Measurements from ENCODE around the gene GLI3. TPM values are rescaled to one million over a fixed set of nuclear protein-coding genes. Genes with fewer than 3 reads are reported as not detected.

GLI3 gene
- total and polyA plus RNA-seq, 2 of the 8 experiments (the other 6 are each of a cell fraction or from before 2014, with no cell fraction given): 8.0 to 31.1 TPM

GRCh38 chr7:42207420-42207819 lies 29.6 kb downstream of the GLI3 start (continued):
- no peak for TF ChIP-seq TAF1 (IDR thresholded peaks at IDR 0.05; ENCODE audit: low read depth, low read length)

- Histone ChIP-seq H2BK12ac (ENCODE audit: low read depth, low read length) (no peak overlapping the region), H2BK120ac (replicated peaks; ENCODE audit: low read depth, low read length) (no peak overlapping the region), H4K91ac (replicated peaks; ENCODE audit: insufficient read length, low read length) (no peak overlapping the region), H3K56ac (replicated peaks; ENCODE audit: insufficient read length, low read depth, low read length) (no peak overlapping the region), H2AK5ac (ENCODE audit: low read depth, low read length) (no peak overlapping the region), H2BK5ac (ENCODE audit: low read depth, low read length) (no peak overlapping the region), H3K23ac (ENCODE audit: insufficient read length) (no peak overlapping the region), H3K18ac (ENCODE audit: extremely low read depth, low read length) (no peak overlapping the region), H3K27ac (ENCODE audit: low read depth, low read length) (no peak overlapping the region), H3K79me2 (ENCODE audit: control insufficient read depth in 1 of 2, insufficient read depth in 2 of 2, low read length in 2 of 2) (peaks cover 0 to 13% of the 10 kb centered on the region in 2 experiments; a peak in 2 of 4 replicates), H3K4ac (replicated peaks; ENCODE audit: insufficient read length, low read depth, low read length) (no peak overlapping the region), H3K23me2 (ENCODE audit: low read depth, low read length) (no peaks in the 10 kb centered on the region; the same call in 1 of the 2 replicates), H3K4me3 (ENCODE audit: extremely low read depth in 1 of 4, insufficient read depth in 2 of 4, low read depth in 3 of 4, low read length in 4 of 4) (no peak overlapping the region), H3K27me3 (replicated peaks in 1 of 4; ENCODE audit: control insufficient read depth in 3 of 4, extremely low read depth in 1 of 4, insufficient read depth in 3 of 4, low read length in 3 of 4) (peaks cover 0 to 1% (median 0%) of the 10 kb centered on the region in 4 experiments; a peak in 1 of 7 replicates), H3K36me3 (ENCODE audit: control insufficient read depth in 2 of 4, insufficient read depth in 4 of 4, low read length in 3 of 4) (no peaks in the 10 kb centered on the region), H2BK20ac (ENCODE audit: low read length) (no peak overlapping the region), H2BK15ac (ENCODE audit: low read length) (no peak overlapping the region), H3K79me1 (ENCODE audit: low read depth, low read length) (0 out of 2 replicates have a peak, but pooled peaks cover 3% of the 10 kb centered on the region), H3K9ac (replicated peaks in 1 of 4; ENCODE audit: extremely low read depth in 1 of 4, low read depth in 3 of 4, low read length in 3 of 4) (no peak overlapping the region), H3K4me1 (replicated peaks in 1 of 4; ENCODE audit: control insufficient read depth in 3 of 4, insufficient read depth in 4 of 4, low read length in 3 of 4) (no peaks in the 10 kb centered on the region), H4K5ac (ENCODE audit: insufficient read length, low read depth, low read length) (no peak overlapping the region), H4K20me1 (replicated peaks in 1 of 2; ENCODE audit: control insufficient read depth in 1 of 2, insufficient read depth in 2 of 2, low read length in 2 of 2) (peaks cover 0 to 3% of the 10 kb centered on the region in 2 experiments), H4K8ac (ENCODE audit: extremely low read depth, insufficient read depth, low read length) (no peak overlapping the region), H2AFZ (ENCODE audit: low read length) (no peak overlapping the region), H3K14ac (ENCODE audit: insufficient read length) (no peak overlapping the region), H3K4me2 (ENCODE audit: insufficient read depth in 1 of 2, low read depth in 2 of 2, low read length in 2 of 2) (no peak overlapping the region), H3K9me3 (ENCODE audit: insufficient read depth in 2 of 2, low read depth in 1 of 2, low read length in 1 of 2) (no peaks in the 10 kb centered on the region)
- TF ChIP-seq, protein P1, sequence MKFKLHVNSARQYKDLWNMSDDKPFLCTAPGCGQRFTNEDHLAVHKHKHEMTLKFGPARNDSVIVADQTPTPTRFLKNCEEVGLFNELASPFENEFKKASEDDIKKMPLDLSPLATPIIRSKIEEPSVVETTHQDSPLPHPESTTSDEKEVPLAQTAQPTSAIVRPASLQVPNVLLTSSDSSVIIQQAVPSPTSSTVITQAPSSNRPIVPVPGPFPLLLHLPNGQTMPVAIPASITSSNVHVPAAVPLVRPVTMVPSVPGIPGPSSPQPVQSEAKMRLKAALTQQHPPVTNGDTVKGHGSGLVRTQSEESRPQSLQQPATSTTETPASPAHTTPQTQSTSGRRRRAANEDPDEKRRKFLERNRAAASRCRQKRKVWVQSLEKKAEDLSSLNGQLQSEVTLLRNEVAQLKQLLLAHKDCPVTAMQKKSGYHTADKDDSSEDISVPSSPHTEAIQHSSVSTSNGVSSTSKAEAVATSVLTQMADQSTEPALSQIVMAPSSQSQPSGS (IDR thresholded peaks at IDR 0.05; ENCODE audit: low read length): no peak
- no peak for TF ChIP-seq EP300 (IDR thresholded peaks at IDR 0.05; ENCODE audit: borderline replicate concordance in 1 of 2, low read depth in 2 of 2, low read length in 2 of 2)
- TF ChIP-seq EGR1 (IDR thresholded peaks at IDR 0.05; ENCODE audit: borderline replicate concordance, low read depth, low read length): no peak
- no peak for TF ChIP-seq POU5F1 (IDR thresholded peaks at IDR 0.05; ENCODE audit: low read depth, low read length)
- TF ChIP-seq CBX5 (IDR thresholded peaks at IDR 0.05; ENCODE audit: low read depth, low read length): no peak
- DNase-seq (ENCODE audit: low read depth in 1 of 2, low spot score in 2 of 2) (no peak), FAIRE-seq (no peak)
- ChIA-PET POLR2A (ENCODE audit: partially characterized antibody) (interaction anchor here (1.0 kb wide), 1 partner anchor 11 kb away, joined by 4 read pairs; no protein-coding TSS in a partner anchor), CTCF (ENCODE audit: partially characterized antibody) (interaction anchor here (1.2 kb wide), 1 partner anchor 48 kb away, joined by 5 read pairs; no protein-coding TSS in a partner anchor)
These were observed 33.7 kb downstream of the GLI3 start for GRCh38 chr7:42203336-42203735.
